Type B pancreatic cell (in vitro differentiated cells): ENCODE data around the gene UBAP2. TPM values are rescaled to one million over a fixed set of nuclear protein-coding genes. Genes with fewer than 3 reads are reported as not detected.

Experiments
- DNase-seq: peaks from one replicate; pipeline ENCODE4 v3.0.0; 2021; ENCODE audit warnings: mixed read lengths; ENCODE audit not compliant: unreplicated experiment; ENCODE audit errors: extremely low spot score
- H3K27ac Mint-ChIP-seq: 2 replicates; pipeline ENCODE4 v1.8.0; 2021; ENCODE audit warnings: mild to moderate bottlenecking, mixed read lengths
- H3K27me3 Mint-ChIP-seq: 2 replicates; pipeline ENCODE4 v1.8.0; 2021; ENCODE audit warnings: mixed read lengths
- H3K36me3 Mint-ChIP-seq: 2 replicates; pipeline ENCODE4 v1.8.0; 2021; ENCODE audit warnings: mixed read lengths
- H3K4me1 Mint-ChIP-seq: one replicate; pipeline ENCODE4 v1.8.0; 2021; ENCODE audit warnings: mixed read lengths; ENCODE audit not compliant: unreplicated experiment
- H3K4me3 Mint-ChIP-seq: 2 replicates; pipeline ENCODE4 v1.8.0; 2021; ENCODE audit warnings: mild to moderate bottlenecking, mixed read lengths
- H3K9me3 Mint-ChIP-seq: 2 replicates; pipeline ENCODE4 v1.8.0; 2021; ENCODE audit warnings: mixed read lengths
- total RNA-seq: library from RNA; stranded (reverse); gene quantifications from 2 replicates; pipeline ENCODE4 v1.2.1, GENCODE V29; 2021; ENCODE audit warnings: low replicate concordance
- TF ChIP-seq, protein P1 (sequence below): fragments of 200-600 bp; sonication (generic); conservative IDR thresholded peaks from 2 replicates; pipeline ENCODE4 v1.5.0; 2021; ENCODE audit warnings: antibody characterized with exemption, mild to moderate bottlenecking

The UBAP2 gene
- total RNA-seq, 1 donor from 2014 or later: 55.8 TPM

DNA sequence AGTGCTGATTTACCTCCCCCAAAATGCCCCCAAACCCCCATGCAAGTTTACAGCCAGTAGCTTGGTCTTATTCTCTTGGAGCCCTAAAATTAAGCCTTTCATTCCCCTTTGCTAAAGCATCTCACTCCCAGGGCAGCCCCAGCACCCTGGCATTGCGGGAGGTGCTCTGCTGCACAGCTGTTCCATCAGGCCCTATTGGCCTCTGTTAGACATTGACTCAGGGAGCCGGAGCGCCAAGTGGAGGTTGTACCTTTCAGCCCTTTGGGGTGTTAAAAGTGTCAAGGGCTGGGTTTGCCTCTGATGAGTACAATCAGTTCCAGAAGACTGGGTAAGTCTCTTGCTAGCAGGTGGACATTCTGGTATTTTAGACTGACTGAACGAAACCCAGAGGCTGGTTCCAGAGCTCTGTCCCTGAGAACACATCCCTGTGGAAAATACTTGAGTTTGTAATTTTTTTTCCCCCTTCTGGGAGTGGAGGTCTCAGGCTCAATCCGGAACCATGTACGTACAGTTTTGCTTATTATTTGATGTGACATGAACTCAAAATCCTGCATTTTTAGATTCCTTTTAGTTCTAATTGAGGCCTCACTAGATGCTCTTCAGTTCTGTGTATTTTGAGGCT, 129.3 kb downstream of the UBAP2 start:
- Mint-ChIP-seq H3K36me3 (peaks cover 47% of the 10 kb centered on the region), H3K9me3 (no peaks in the 10 kb centered on the region), H3K27ac (peak overlapping the region; percentile 30), H3K4me3 (no peak overlapping the region), H3K27me3 (no peaks in the 10 kb centered on the region), H3K4me1 (no peaks in the 10 kb centered on the region)
- TF ChIP-seq, protein P1, sequence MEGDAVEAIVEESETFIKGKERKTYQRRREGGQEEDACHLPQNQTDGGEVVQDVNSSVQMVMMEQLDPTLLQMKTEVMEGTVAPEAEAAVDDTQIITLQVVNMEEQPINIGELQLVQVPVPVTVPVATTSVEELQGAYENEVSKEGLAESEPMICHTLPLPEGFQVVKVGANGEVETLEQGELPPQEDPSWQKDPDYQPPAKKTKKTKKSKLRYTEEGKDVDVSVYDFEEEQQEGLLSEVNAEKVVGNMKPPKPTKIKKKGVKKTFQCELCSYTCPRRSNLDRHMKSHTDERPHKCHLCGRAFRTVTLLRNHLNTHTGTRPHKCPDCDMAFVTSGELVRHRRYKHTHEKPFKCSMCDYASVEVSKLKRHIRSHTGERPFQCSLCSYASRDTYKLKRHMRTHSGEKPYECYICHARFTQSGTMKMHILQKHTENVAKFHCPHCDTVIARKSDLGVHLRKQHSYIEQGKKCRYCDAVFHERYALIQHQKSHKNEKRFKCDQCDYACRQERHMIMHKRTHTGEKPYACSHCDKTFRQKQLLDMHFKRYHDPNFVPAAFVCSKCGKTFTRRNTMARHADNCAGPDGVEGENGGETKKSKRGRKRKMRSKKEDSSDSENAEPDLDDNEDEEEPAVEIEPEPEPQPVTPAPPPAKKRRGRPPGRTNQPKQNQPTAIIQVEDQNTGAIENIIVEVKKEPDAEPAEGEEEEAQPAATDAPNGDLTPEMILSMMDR: no peak
- DNase-seq: no peak

DNA sequence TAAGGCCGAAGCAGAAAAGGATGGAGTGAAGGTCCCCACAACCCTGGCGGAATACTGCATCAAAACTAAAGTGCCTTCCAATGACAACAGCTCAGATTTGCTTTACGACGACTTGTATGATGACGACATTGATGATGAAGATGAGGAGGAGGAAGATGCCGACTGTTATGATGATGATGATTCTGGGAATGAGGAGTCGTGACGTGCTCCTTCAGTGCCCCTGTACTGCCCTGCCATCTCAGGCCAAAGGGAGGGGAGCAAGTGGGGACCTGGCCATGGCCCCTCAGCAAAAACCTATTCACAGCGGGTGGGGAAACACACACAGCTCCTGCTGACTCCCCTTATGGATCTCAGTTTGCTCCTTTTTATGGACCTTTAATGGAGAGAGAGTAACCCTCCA, 131.7 kb downstream of the UBAP2 start:
- no peak for DNase-seq
- no peak overlapping the region for H3K4me3 Mint-ChIP-seq
- H3K9me3 Mint-ChIP-seq: no peaks in the 10 kb centered on the region
- peaks cover 56% of the 10 kb centered on the region for H3K36me3 Mint-ChIP-seq
- H3K27me3 Mint-ChIP-seq: no peaks in the 10 kb centered on the region
- TF ChIP-seq, protein P1: no peak
- no peak overlapping the region for H3K27ac Mint-ChIP-seq
- H3K4me1 Mint-ChIP-seq: no peaks in the 10 kb centered on the region

DNA sequence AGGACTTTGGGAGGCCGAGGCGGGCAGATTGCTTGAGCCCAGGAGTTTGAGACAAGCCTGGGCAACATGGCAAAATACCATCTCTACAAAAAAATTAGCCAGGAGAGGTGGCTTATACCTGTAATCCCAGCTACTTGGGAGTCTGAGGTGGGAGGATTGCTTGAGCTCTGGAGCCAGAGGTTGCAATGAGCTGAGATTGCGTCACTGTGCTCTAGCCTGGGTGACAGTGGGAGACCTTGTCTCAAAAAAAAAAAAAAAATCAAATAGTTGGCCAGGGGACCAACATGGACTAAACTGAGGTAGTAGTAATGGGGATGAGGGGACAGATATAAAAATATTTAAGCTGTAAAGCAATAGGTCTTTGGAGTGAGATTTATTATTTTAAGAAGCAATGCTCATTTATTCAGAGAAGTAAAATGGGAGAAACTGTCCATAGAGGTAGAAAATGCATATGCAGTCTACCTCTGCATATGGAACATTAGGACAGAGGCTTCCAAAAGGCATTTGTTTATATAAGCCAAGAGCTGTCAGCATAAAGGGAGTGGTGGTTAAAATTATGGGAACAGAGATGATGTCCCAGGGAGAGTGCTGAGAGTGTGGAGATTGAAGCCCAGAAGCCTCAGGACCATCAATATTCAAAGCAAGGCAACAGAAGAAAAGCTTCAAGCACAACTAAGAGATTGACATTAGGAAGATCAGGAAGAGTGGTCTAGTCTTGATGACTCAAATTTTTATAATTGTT, 133.6 kb downstream of the UBAP2 start:
- TF ChIP-seq, protein P1: no peak
- no peak for DNase-seq
- Mint-ChIP-seq H3K27ac (peak overlapping the region; percentile 19), H3K4me3 (no peak overlapping the region), H3K27me3 (no peaks in the 10 kb centered on the region), H3K36me3 (peaks cover 46% of the 10 kb centered on the region), H3K4me1 (no peaks in the 10 kb centered on the region), H3K9me3 (no peaks in the 10 kb centered on the region)

DNA sequence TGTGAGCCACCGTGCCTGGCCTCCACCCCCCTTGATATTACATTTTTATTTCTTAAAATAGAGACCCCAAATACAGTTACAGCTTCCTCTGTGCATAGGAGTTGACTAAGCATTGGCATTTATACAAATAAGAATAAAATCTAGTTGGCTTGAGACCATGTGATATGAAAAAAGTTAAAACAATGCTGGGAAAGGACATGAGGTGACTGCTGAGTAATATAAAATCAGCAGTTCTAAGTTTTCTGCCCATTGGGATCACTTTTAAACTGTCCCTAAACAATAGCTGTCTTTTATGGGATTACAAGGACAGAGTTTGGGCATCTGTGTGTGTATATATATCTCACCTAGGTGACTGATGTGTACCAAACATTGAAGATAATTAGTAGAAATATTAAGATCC, 135.1 kb downstream of the UBAP2 start:
- Mint-ChIP-seq H3K4me1 (peaks cover under 1% of the 10 kb centered on the region), H3K36me3 (peaks cover 34% of the 10 kb centered on the region), H3K27ac (no peak overlapping the region), H3K27me3 (no peaks in the 10 kb centered on the region), H3K9me3 (no peaks in the 10 kb centered on the region), H3K4me3 (no peak overlapping the region)
- no peak for DNase-seq
- TF ChIP-seq, protein P1: no peak

DNA sequence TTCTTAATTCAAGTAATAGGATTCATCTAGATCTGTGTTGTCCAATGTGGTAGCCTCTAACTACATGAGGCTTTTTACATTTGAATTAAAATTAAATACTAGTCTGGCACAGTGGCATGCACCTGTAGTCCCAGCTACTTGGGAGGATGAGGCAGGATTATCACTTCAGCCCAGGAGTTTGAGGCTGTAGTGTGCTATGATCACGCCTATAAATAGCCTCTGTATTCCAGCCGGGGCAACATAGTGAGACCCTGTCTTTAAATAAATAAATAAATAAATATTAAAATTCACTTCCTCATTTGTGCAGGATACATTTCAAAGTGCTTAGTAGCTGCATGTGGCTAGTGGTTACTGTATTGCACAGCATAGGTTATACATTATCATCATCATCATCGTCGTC, 139.9 kb downstream of the UBAP2 start:
- H3K27me3 Mint-ChIP-seq: no peaks in the 10 kb centered on the region
- no peak for DNase-seq
- peaks cover 19% of the 10 kb centered on the region for H3K36me3 Mint-ChIP-seq
- TF ChIP-seq, protein P1: no peak
- H3K4me3 Mint-ChIP-seq: no peak overlapping the region
- H3K4me1 Mint-ChIP-seq: peaks cover 17% of the 10 kb centered on the region
- no peak overlapping the region for H3K27ac Mint-ChIP-seq
- no peaks in the 10 kb centered on the region for H3K9me3 Mint-ChIP-seq
